NCI-H2107 treated with DMSO at 0.1 percent for 48 hours (cell line): Measurements from ENCODE around the gene HARBI1.

Source experiments
- DNase-seq: peaks from one replicate; lab custom pipeline; 2025; ENCODE audit not compliant: unreplicated experiment; lab: John Stamatoyannopoulos, UW

HARBI1 gene

DNA sequence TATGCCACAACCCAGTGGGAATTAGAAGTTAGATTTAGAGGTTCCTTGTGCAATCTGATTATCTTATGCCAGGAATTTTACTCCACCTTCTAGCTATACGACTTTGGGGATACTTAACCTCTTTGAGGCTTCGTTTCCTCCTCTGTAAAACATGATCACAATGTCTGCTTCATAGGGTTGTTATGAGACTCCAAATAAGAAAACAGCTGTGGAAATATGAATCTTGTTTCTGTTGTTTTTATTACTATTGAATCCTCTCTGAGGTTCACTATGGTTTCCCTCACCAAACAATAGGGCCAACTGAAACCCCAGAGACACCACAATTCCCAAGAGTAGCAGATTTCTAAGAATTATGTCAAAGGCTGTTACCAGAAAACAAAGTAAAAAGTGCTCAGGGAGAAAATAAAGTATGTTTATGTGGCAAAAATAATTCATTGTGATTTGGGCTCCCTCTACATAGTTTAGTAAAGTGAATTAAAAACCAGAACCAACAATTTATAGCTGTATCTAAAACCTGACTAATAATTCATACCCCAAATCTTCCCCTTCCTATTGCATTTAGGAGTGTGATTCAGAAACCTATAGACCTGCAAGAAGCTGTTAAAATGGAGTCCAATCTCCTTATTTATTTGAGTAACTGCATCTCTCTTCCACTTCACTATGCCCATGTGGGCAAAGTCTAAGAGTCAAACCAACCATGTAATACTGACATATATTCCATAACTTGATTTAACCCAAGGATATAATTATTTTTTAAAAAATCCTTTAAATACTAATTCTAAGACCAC is 61.6 kb downstream of the HARBI1 start:
- peak; percentile 66 for DNase-seq

DNA sequence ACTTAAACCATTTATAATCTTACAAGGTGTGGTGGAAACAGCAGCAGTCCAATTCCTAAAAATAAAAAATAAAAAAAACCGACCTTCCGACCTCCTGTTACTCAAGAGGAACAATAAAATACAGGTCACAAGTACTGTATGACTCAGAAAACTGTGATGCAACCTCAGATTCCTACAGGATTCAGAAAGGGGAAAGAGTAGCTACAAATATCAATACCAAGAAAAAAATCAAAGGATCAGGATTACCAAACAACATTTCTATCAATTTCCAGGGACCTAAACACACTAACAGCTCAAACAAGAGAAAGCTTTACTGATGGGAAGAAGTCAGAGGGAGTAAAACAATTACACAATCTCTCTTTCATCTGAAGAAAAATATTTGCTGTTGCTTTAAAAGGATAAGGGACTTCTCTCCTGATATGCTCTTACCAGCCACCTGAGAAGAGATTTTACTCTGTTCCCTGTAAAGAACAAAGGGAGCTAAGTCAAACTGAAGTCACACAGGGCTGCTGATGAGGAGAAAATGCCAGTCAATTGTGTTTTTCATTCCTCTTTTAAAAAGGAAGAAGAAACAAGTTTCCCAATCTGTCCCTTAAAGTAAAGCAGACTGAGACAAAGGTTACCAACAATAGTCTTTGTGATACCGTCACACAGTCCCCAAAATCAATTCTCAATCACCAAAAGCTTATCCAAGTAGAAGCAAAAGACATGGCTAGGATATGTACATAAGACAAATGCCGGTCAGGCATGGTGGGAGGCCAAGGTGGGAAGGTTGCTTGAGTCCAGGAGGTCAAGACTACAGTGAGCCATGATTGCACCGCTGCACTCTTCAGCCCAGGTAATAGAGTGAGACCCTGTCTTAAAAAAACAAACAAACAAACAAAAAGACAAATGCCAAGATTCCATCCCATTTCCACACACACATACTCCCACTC is 62.5 kb downstream of the HARBI1 start:
- no peak for DNase-seq

DNA sequence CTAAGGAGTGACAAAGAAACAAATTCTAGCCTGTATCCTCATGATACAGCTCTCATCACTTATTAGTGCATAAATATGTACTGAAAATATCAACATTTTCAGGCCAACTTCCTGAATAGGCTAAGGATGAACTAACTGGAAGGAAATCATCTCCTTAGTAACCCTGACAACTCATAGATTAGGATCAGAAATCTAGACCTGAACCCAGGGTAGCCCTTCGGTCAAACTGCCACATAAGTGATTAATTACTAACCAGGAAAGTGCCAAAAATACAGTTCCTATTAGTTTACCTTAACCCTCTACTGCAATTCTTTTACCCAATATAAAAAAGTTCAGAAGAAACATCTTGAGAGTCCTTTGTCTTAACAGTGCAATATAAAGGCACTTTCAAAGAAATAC is 63.2 kb downstream of the HARBI1 start:
- DNase-seq = no peak
